AG09309 (cell line): ENCODE results near the gene ZMIZ1.

Source experiments
- DNase-seq: peaks from one replicate; pipeline ENCODE4 v3.0.0-alpha.2; 2010; ENCODE audit warnings: low read depth
- H3K4me3 ChIP-seq: 2 replicates; pipeline ENCODE4 v1.5.1; 2011; ENCODE audit warnings: mild to moderate bottlenecking, low read depth, low read length, moderate library complexity; ENCODE audit not compliant: control insufficient read depth
- TF ChIP-seq, protein P1 (sequence below): IDR thresholded peaks from 2 replicates; pipeline ENCODE4 v1.5.1; 2011; ENCODE audit warnings: mild to moderate bottlenecking, low read depth, low read length, inconsistent platforms; ENCODE audit not compliant: insufficient read depth, control insufficient read depth; ENCODE audit errors: missing control alignments

ZMIZ1 gene

DNA sequence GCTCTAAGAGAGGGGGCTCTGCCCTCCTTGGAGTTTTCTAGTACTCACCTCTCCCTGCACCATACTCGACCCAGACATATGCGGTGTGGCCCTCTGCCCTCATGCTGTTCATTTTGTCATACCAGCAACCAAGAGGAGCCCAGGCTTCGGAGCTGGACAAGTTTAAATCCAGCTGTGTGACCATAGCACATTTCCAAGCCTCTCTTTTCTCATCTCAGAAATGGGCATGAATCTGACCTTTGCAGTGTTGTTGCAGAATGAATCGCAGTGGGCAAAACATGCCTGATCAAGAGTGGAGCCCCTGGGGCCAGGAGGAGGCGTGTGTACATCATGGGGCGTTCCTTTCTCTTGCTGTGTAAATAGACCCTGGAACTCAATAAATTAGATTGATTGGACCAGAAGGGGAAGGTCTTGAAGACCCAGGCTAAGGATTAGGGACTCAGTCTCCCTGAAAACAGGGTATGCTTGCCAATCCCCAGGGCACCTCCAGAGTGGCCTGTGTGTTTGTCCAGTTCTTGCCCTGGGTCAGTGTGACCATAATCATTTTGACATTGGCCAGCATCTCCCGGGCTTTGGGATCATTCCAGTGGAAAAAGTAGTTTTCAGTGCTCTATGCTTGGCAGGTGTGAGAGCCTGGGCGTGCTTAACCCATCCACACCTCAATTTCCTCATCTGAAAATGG is 59.6 kb downstream of the ZMIZ1 start:
- TF ChIP-seq, protein P1, sequence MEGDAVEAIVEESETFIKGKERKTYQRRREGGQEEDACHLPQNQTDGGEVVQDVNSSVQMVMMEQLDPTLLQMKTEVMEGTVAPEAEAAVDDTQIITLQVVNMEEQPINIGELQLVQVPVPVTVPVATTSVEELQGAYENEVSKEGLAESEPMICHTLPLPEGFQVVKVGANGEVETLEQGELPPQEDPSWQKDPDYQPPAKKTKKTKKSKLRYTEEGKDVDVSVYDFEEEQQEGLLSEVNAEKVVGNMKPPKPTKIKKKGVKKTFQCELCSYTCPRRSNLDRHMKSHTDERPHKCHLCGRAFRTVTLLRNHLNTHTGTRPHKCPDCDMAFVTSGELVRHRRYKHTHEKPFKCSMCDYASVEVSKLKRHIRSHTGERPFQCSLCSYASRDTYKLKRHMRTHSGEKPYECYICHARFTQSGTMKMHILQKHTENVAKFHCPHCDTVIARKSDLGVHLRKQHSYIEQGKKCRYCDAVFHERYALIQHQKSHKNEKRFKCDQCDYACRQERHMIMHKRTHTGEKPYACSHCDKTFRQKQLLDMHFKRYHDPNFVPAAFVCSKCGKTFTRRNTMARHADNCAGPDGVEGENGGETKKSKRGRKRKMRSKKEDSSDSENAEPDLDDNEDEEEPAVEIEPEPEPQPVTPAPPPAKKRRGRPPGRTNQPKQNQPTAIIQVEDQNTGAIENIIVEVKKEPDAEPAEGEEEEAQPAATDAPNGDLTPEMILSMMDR = no peak
- DNase-seq = no peak
- no peak overlapping the region for H3K4me3 ChIP-seq

DNA sequence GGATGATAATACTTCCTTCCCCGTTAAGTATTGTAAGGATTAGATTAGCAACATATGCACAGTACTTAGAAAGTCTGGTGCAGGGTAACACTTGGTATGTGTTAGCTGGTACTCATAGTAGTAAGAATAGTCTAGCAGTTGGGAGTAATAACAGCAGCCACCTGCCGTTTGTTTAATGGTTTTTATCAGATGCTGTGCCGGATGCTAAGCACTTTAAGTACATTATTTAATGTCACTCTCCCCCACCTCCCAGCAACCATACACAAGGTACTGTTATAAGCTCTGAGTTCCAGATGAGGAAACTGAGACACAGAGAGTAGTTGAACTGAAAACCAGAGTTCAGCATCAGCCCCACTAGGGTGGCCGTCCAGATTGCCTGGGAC is 60.1 kb downstream of the ZMIZ1 start:
- no peak for DNase-seq
- no peak overlapping the region for H3K4me3 ChIP-seq
- TF ChIP-seq, protein P1 = no peak

DNA sequence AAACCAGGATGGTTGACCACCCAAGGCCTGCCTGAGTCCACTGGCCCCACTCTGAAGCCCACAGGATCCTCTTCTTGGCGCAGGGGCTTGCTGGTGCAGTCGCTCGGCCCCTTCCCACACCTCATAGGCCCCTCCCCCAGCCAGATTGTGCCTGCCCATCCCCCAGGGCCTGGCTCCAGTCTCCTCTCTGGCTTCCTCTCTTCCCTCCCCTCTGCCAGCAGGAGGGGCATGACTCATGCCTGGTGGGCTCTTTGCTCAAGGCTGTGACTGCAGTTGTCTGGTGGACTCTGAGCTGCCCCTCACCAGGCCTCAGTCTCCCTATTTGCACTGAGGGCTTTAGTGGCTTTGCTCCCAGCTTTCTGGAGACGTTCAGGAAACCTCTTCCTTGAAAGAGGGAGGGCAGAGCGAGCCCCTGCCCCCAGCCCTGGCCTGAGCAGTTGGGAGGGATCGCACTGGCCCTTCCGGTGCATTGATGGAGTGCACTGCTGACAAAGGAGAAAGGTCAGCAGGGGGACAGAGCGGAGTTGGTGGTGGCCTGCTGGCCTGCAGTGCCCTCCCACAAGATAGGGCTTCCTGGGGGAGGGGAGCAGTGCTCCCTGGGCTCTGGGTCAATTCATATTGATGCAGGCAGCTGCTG is 60.7 kb downstream of the ZMIZ1 start:
- TF ChIP-seq, protein P1 = no peak
- no peak overlapping the region for H3K4me3 ChIP-seq
- DNase-seq = no peak

DNA sequence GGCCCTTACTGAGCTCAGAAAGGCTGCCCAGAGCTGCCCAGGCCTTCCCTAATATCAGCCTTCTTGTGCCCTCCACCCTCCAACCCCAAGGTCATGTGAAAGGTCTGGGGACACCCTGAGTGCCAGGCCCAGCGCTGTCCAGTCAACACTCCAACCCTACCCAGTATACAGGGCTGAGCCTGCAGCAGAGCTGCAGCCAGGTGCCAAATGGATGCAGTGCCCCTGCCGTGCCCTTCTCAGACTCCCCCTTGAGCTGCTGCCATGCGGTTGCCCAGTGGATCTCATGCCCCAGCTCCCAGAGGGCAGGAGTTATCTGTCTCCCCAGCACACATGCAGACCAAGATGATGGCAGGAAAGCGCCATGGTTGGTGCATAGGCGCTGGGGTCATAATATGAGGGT is 61.5 kb downstream of the ZMIZ1 start:
- H3K4me3 ChIP-seq = no peak overlapping the region
- TF ChIP-seq, protein P1 = no peak
- no peak for DNase-seq

DNA sequence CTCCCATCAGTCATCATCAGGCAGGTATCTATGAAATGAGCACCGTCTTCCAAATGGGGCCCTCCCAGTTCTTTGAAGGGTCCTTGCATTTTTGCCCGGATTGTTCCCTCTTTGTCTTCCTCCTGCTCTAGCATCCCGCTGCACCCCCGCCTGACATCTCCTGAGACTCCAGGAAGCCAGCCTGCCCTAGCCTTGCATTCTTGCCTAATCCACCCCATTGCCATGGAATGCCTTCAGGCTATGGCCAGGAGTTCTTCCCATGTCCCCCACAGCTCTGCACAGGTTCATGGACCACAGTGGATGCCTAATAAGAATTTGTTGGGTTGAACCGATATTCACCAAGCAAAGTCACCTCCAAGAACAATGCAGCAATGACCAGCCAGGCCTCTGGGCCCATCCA is 62.1 kb downstream of the ZMIZ1 start:
- TF ChIP-seq, protein P1 = no peak
- H3K4me3 ChIP-seq = no peak overlapping the region
- DNase-seq = no peak

DNA sequence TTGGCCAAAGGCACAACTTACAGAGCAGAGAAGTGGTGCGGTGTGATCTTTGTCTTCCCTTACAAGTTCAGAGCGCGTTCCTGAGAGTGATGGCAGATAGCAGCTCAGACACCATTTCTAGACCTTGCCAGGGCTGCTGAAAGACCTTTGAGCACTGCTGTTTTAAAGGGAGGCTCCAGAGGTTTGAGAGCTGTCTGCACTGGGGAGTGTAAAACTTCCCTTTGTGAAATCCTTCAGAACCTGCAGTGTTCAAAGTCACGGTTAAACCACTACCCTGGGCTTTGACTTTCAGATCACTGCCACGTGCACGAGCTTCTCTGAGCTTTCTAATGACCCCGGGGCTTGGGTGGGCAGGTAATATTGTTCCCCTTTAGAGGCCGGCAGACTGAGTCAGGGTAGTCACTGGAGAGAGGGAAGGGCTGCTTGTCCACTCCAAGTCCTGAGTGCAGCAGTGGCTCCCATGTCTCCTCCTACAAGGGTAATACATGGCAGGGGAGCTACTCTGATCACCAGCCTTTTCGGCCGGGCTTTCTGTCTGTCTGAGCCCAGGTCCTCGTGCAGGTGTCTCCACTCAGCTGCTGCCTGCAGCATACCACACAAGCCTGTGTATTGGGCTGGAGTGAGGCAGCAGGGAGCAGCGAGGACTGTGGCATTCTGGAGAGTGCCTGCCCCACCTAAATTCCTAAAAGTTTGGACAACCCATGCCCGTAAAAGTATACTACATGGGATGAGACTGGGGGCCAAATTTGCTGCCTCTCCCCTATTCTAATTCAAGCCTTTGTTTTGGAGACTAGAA is 63.3 kb downstream of the ZMIZ1 start:
- TF ChIP-seq, protein P1 = no peak
- no peak for DNase-seq
- no peak overlapping the region for H3K4me3 ChIP-seq
